GM23338 (cell line): ENCODE results near the gene MUC5B.

Experiments
- CREB1 ChIP-seq: fragments of 250-450 bp; sonication (Bioruptor Pico); IDR thresholded peaks from 2 replicates; pipeline ENCODE4 v1.5.0; 2020; ENCODE audit warnings: low read depth, mild to moderate bottlenecking, moderate library complexity
- EZH2 ChIP-seq: fragments of 200-600 bp; sonication (generic); IDR thresholded peaks from one replicate; pipeline ENCODE4 v1.8.0; 2017; ENCODE audit warnings: antibody characterized with exemption, mild to moderate bottlenecking, low read depth; ENCODE audit not compliant: unreplicated experiment
- EZH2phosphoT487 ChIP-seq: fragments of 200-600 bp; sonication (generic); IDR thresholded peaks from one replicate; pipeline ENCODE4 v1.8.1; 2018; ENCODE audit warnings: antibody characterized with exemption; ENCODE audit not compliant: unreplicated experiment
- JUNB ChIP-seq: IDR thresholded peaks from one replicate; pipeline ENCODE4 v1.6.1; 2016; ENCODE audit warnings: antibody characterized with exemption; ENCODE audit not compliant: unreplicated experiment
- NANOG ChIP-seq: IDR thresholded peaks from 2 replicates; pipeline ENCODE4 v1.6.1; 2016; ENCODE audit warnings: antibody characterized with exemption, borderline replicate concordance
- POLR2AphosphoS5 ChIP-seq: IDR thresholded peaks from 2 replicates; pipeline ENCODE4 v1.6.1; 2016; ENCODE audit warnings: antibody characterized with exemption, low read depth
- STAT1 ChIP-seq: IDR thresholded peaks from one replicate; pipeline ENCODE4 v1.6.1; 2016; ENCODE audit warnings: antibody characterized with exemption; ENCODE audit not compliant: unreplicated experiment
- ZNF114 ChIP-seq: fragments of 250-450 bp; sonication (Bioruptor Pico); IDR thresholded peaks from 2 replicates; pipeline ENCODE4 v1.5.0; 2020; ENCODE audit warnings: mild to moderate bottlenecking, moderate library complexity
- TF ChIP-seq, protein P1 (sequence below), 2 experiments: fragments of 200-600 bp in 1 of 2; sonication (generic) in 1 of 2; conservative IDR thresholded peaks; 2 replicates each; pipeline versions ENCODE4 v1.5.1 to v1.6.1; 2016 to 2017; ENCODE audit warnings: antibody characterized with exemption in 2 of 2, low read depth in 2 of 2, mild to moderate bottlenecking in 2 of 2, moderate library complexity in 1 of 2
- TF ChIP-seq, protein P2 (sequence below): IDR thresholded peaks from one replicate; pipeline ENCODE4 v1.6.1; 2018; ENCODE audit warnings: antibody characterized with exemption; ENCODE audit not compliant: unreplicated experiment
- TF ChIP-seq, protein P3 (sequence below): IDR thresholded peaks from 2 replicates; pipeline ENCODE4 v1.6.1; 2016; ENCODE audit warnings: antibody characterized with exemption
- TF ChIP-seq, protein P4 (sequence below): fragments of 250-450 bp; sonication (Bioruptor Pico); IDR thresholded peaks from 2 replicates; pipeline ENCODE4 v1.5.0; 2020; ENCODE audit warnings: mild to moderate bottlenecking, moderate library complexity

DNA sequence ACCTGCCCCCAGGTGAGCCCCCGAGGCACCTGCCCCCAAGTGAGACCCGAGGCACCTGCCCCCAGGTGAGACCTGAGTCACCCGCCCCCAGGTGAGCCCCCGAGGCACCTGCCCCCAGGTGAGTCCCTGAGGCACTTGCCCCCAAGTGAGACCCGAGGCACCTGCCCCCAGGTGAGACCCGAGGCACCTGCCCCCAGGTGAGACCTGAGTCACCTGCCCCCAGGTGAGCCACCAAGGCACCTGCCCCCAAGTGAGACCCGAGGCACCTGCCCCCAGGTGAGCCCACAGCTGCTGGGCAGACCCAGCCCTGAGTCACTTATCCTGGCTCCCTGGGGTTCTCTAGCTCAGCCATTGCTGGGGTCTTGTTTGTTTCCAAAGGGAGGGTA, 36.2 kb downstream of the MUC5B start:
- TF ChIP-seq, protein P1, sequence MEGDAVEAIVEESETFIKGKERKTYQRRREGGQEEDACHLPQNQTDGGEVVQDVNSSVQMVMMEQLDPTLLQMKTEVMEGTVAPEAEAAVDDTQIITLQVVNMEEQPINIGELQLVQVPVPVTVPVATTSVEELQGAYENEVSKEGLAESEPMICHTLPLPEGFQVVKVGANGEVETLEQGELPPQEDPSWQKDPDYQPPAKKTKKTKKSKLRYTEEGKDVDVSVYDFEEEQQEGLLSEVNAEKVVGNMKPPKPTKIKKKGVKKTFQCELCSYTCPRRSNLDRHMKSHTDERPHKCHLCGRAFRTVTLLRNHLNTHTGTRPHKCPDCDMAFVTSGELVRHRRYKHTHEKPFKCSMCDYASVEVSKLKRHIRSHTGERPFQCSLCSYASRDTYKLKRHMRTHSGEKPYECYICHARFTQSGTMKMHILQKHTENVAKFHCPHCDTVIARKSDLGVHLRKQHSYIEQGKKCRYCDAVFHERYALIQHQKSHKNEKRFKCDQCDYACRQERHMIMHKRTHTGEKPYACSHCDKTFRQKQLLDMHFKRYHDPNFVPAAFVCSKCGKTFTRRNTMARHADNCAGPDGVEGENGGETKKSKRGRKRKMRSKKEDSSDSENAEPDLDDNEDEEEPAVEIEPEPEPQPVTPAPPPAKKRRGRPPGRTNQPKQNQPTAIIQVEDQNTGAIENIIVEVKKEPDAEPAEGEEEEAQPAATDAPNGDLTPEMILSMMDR (conservative IDR thresholded peaks at IDR 0.05; ENCODE audit: low read depth in 2 of 2) = no peak
- TF ChIP-seq POLR2AphosphoS5 (no peak), JUNB (no peak), NANOG (no peak), EZH2phosphoT487 (no peak), CREB1 (CRISPR knock-in tag) (no peak), EZH2 (no peak), STAT1 (no peak), ZNF114 (CRISPR knock-in tag) (no peak)
- TF ChIP-seq, protein P2, sequence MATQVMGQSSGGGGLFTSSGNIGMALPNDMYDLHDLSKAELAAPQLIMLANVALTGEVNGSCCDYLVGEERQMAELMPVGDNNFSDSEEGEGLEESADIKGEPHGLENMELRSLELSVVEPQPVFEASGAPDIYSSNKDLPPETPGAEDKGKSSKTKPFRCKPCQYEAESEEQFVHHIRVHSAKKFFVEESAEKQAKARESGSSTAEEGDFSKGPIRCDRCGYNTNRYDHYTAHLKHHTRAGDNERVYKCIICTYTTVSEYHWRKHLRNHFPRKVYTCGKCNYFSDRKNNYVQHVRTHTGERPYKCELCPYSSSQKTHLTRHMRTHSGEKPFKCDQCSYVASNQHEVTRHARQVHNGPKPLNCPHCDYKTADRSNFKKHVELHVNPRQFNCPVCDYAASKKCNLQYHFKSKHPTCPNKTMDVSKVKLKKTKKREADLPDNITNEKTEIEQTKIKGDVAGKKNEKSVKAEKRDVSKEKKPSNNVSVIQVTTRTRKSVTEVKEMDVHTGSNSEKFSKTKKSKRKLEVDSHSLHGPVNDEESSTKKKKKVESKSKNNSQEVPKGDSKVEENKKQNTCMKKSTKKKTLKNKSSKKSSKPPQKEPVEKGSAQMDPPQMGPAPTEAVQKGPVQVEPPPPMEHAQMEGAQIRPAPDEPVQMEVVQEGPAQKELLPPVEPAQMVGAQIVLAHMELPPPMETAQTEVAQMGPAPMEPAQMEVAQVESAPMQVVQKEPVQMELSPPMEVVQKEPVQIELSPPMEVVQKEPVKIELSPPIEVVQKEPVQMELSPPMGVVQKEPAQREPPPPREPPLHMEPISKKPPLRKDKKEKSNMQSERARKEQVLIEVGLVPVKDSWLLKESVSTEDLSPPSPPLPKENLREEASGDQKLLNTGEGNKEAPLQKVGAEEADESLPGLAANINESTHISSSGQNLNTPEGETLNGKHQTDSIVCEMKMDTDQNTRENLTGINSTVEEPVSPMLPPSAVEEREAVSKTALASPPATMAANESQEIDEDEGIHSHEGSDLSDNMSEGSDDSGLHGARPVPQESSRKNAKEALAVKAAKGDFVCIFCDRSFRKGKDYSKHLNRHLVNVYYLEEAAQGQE = no peak
- TF ChIP-seq, protein P3, sequence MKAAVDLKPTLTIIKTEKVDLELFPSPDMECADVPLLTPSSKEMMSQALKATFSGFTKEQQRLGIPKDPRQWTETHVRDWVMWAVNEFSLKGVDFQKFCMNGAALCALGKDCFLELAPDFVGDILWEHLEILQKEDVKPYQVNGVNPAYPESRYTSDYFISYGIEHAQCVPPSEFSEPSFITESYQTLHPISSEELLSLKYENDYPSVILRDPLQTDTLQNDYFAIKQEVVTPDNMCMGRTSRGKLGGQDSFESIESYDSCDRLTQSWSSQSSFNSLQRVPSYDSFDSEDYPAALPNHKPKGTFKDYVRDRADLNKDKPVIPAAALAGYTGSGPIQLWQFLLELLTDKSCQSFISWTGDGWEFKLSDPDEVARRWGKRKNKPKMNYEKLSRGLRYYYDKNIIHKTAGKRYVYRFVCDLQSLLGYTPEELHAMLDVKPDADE = no peak
- TF ChIP-seq, protein P4, sequence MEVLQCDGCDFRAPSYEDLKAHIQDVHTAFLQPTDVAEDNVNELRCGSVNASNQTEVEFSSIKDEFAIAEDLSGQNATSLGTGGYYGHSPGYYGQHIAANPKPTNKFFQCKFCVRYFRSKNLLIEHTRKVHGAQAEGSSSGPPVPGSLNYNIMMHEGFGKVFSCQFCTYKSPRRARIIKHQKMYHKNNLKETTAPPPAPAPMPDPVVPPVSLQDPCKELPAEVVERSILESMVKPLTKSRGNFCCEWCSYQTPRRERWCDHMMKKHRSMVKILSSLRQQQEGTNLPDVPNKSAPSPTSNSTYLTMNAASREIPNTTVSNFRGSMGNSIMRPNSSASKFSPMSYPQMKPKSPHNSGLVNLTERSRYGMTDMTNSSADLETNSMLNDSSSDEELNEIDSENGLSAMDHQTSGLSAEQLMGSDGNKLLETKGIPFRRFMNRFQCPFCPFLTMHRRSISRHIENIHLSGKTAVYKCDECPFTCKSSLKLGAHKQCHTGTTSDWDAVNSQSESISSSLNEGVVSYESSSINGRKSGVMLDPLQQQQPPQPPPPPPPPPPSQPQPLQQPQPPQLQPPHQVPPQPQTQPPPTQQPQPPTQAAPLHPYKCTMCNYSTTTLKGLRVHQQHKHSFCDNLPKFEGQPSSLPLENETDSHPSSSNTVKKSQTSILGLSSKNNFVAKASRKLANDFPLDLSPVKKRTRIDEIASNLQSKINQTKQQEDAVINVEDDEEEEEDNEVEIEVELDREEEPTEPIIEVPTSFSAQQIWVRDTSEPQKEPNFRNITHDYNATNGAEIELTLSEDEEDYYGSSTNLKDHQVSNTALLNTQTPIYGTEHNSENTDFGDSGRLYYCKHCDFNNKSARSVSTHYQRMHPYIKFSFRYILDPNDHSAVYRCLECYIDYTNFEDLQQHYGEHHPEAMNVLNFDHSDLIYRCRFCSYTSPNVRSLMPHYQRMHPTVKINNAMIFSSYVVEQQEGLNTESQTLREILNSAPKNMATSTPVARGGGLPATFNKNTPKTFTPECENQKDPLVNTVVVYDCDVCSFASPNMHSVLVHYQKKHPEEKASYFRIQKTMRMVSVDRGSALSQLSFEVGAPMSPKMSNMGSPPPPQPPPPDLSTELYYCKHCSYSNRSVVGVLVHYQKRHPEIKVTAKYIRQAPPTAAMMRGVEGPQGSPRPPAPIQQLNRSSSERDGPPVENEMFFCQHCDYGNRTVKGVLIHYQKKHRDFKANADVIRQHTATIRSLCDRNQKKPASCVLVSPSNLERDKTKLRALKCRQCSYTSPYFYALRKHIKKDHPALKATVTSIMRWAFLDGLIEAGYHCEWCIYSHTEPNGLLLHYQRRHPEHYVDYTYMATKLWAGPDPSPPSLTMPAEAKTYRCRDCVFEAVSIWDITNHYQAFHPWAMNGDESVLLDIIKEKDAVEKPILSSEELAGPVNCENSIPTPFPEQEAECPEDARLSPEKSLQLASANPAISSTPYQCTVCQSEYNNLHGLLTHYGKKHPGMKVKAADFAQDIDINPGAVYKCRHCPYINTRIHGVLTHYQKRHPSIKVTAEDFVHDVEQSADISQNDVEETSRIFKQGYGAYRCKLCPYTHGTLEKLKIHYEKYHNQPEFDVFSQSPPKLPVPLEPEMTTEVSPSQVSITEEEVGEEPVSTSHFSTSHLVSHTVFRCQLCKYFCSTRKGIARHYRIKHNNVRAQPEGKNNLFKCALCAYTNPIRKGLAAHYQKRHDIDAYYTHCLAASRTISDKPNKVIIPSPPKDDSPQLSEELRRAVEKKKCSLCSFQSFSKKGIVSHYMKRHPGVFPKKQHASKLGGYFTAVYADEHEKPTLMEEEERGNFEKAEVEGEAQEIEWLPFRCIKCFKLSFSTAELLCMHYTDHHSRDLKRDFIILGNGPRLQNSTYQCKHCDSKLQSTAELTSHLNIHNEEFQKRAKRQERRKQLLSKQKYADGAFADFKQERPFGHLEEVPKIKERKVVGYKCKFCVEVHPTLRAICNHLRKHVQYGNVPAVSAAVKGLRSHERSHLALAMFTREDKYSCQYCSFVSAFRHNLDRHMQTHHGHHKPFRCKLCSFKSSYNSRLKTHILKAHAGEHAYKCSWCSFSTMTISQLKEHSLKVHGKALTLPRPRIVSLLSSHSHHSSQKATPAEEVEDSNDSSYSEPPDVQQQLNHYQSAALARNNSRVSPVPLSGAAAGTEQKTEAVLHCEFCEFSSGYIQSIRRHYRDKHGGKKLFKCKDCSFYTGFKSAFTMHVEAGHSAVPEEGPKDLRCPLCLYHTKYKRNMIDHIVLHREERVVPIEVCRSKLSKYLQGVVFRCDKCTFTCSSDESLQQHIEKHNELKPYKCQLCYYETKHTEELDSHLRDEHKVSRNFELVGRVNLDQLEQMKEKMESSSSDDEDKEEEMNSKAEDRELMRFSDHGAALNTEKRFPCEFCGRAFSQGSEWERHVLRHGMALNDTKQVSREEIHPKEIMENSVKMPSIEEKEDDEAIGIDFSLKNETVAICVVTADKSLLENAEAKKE = no peak
